Measurements from ENCODE around the gene TBX18. TPM values are rescaled to one million over a fixed set of nuclear protein-coding genes. Genes with fewer than 3 reads are reported as not detected.

The TBX18 gene
- total and polyA plus RNA-seq, 10 of the 15 experiments (the other 5 are each of a cell fraction or from before 2014, with no cell fraction given) = 0.03 to 6.1 (median 0.17) TPM; not detected in 6

GRCh38 chr6:84749181-84749580 is 15.2 kb downstream of the TBX18 start:
- RAD21 ChIA-PET (ENCODE audit: unreplicated experiment) = no interaction called here
- in situ Hi-C loops (cut with MboI) (no loop called here), intact Hi-C loops (cut with micrococcal nuclease; ENCODE audit: unreplicated experiment) (no loop called here)
- DNase-seq (ENCODE audit: low read depth, low spot score) (no peak), FAIRE-seq (no peak), ATAC-seq (no peak)
- Histone ChIP-seq H3K79me2 (ENCODE audit: control insufficient read depth, insufficient read depth, low read length) (no peaks in the 10 kb centered on the region), H3K9ac (ENCODE audit: control insufficient read depth, insufficient read depth, low read length) (no peak overlapping the region), H3K27ac (ENCODE audit: control insufficient read depth, insufficient read depth) (no peak overlapping the region), H3K27me3 (replicated peaks in 1 of 2; ENCODE audit: control insufficient read depth in 2 of 2, insufficient read depth in 2 of 2, low read length in 1 of 2) (no peaks in the 10 kb centered on the region), H4K20me1 (ENCODE audit: control insufficient read depth, insufficient read depth) (no peaks in the 10 kb centered on the region), H2AFZ (ENCODE audit: control insufficient read depth, low read depth, low read length) (no peak overlapping the region), H3K36me3 (ENCODE audit: control insufficient read depth in 2 of 2, insufficient read depth in 2 of 2, low read length in 1 of 2) (no peaks in the 10 kb centered on the region), H3K4me3 (no peak overlapping the region), H3K4me2 (ENCODE audit: control insufficient read depth, insufficient read depth) (no peak overlapping the region), H3K4me1 (ENCODE audit: control insufficient read depth, insufficient read depth, low read length) (no peaks in the 10 kb centered on the region), H3K9me3 (replicated peaks; ENCODE audit: control insufficient read depth, insufficient read depth, low read length) (no peaks in the 10 kb centered on the region)
- POLR2A ChIA-PET = no interaction called here
- TF ChIP-seq NR2C1 (IDR thresholded peaks at IDR 0.05) = no peak
- no peak for TF ChIP-seq BRCA1 (IDR thresholded peaks at IDR 0.05; ENCODE audit: low read depth, low read length)
- no peak for TF ChIP-seq BACH1 (IDR thresholded peaks at IDR 0.05; ENCODE audit: borderline replicate concordance)
- no TSS peak for BruUV-seq (replicated peaks)
- CTCF ChIA-PET = no interaction called here
- SMC1A ChIA-PET (ENCODE audit: uncharacterized antibody, unreplicated experiment) = interaction anchor here (0.6 to 2.4 kb wide), 2 partner anchors 155 to 327 kb away, joined by 3 to 7 read pairs; no protein-coding TSS in a partner anchor

- Histone ChIP-seq H4K20me1 (ENCODE audit: control insufficient read depth, insufficient read depth) (no peaks in the 10 kb centered on the region), H3K4me1 (ENCODE audit: control insufficient read depth, insufficient read depth, low read length) (no peaks in the 10 kb centered on the region), H3K4me2 (ENCODE audit: control insufficient read depth, insufficient read depth) (no peak overlapping the region), H3K27ac (ENCODE audit: control insufficient read depth, insufficient read depth) (no peak overlapping the region), H3K4me3 (no peak overlapping the region), H3K27me3 (replicated peaks in 1 of 2; ENCODE audit: control insufficient read depth in 2 of 2, insufficient read depth in 2 of 2, low read length in 1 of 2) (no peaks in the 10 kb centered on the region), H3K79me2 (ENCODE audit: control insufficient read depth, insufficient read depth, low read length) (no peaks in the 10 kb centered on the region), H2AFZ (ENCODE audit: control insufficient read depth, low read depth, low read length) (no peak overlapping the region), H3K9ac (ENCODE audit: control insufficient read depth, insufficient read depth, low read length) (no peak overlapping the region), H3K36me3 (ENCODE audit: control insufficient read depth in 2 of 2, insufficient read depth in 2 of 2, low read length in 1 of 2) (no peaks in the 10 kb centered on the region), H3K9me3 (replicated peaks; ENCODE audit: control insufficient read depth, insufficient read depth, low read length) (no peaks in the 10 kb centered on the region)
- SMC1A ChIA-PET (ENCODE audit: uncharacterized antibody, unreplicated experiment) = interaction anchor here (2.4 kb wide), 1 partner anchor 326 kb away, joined by 7 read pairs; no protein-coding TSS in a partner anchor
- BruUV-seq (replicated peaks) = no TSS peak
- 0% methylated on average over 2 of the region's 2 CpGs for WGBS (ENCODE audit: insufficient coverage, insufficient replicate concordance, low lambda C conversion rate, missing lambda C conversion rate)
- intact Hi-C loops (cut with micrococcal nuclease; ENCODE audit: unreplicated experiment) (no loop called here), in situ Hi-C loops (cut with MboI) (no loop called here)
- POLR2A ChIA-PET = no interaction called here
- no peak for ATAC-seq
- RAD21 ChIA-PET (ENCODE audit: unreplicated experiment) = no interaction called here
- CTCF ChIA-PET = no interaction called here
- FAIRE-seq = no peak
- DNase-seq (ENCODE audit: low read depth, low spot score) = no peak
- TF ChIP-seq ESRRA (IDR thresholded peaks at IDR 0.05; ENCODE audit: low read length) = no peak
- TF ChIP-seq MEF2A (IDR thresholded peaks at IDR 0.05; ENCODE audit: insufficient read depth, low read depth, low read length) = no peak
- no peak for TF ChIP-seq BHLHE40 (IDR thresholded peaks at IDR 0.05; ENCODE audit: borderline replicate concordance in 1 of 2, low read depth in 2 of 2, low read length in 1 of 2)
- TF ChIP-seq ELK1 (IDR thresholded peaks at IDR 0.05; ENCODE audit: low read depth, low read length) = no peak
- TF ChIP-seq SIX5 (IDR thresholded peaks at IDR 0.05; ENCODE audit: low read depth, low read length, severe bottlenecking) = no peak
- no peak for TF ChIP-seq REST (IDR thresholded peaks at IDR 0.05; ENCODE audit: low read depth, low read length)
- no peak for TF ChIP-seq ZNF274 (IDR thresholded peaks at IDR 0.05; ENCODE audit: insufficient read depth, insufficient read length)
- no peak for TF ChIP-seq ZBTB4 (CRISPR knock-in tag; IDR thresholded peaks at IDR 0.05)
Measured at GRCh38 chr6:84748376-84748775, 16.0 kb downstream of the TBX18 start.

All from GM12878 (cell line).